NCI-H128 (cell line): ENCODE measurements around the gene RAB33A.

Experiments
- DNase-seq: peaks from one replicate; lab custom pipeline; 2025; ENCODE audit not compliant: unreplicated experiment; lab: John Stamatoyannopoulos, UW

Gene RAB33A

DNA sequence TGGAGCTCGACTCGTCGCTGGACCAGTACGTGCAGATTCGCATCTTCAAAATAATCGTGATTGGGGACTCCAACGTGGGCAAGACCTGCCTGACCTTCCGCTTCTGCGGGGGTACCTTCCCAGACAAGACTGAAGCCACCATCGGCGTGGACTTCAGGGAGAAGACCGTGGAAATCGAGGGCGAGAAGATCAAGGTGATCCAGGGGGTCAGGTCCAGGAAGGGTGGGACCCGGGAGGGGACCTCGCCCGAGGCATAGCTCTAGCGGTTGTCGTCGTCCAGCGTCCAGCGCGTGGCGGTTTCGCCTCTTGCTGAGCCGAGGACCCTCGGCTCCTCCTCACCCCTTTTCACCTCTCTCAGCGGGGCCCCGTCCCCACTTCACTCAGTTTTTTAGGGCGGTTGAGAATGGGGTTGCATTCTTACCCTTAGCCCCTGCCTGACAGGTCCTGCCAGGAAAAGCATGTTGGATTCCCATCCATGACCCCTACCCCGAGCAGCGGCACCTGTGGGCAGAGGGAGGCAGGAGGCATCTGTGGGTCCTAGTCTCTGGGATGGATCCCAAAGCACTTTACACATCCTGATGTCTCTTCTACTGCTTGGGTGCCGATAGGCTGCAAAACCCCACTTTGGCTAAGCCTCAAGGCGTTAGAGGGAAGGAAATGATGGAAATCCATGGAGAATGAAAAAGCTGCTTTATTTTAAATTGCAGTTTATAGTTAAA, 524 bp downstream of the RAB33A start:
- DNase-seq: no peak

DNA sequence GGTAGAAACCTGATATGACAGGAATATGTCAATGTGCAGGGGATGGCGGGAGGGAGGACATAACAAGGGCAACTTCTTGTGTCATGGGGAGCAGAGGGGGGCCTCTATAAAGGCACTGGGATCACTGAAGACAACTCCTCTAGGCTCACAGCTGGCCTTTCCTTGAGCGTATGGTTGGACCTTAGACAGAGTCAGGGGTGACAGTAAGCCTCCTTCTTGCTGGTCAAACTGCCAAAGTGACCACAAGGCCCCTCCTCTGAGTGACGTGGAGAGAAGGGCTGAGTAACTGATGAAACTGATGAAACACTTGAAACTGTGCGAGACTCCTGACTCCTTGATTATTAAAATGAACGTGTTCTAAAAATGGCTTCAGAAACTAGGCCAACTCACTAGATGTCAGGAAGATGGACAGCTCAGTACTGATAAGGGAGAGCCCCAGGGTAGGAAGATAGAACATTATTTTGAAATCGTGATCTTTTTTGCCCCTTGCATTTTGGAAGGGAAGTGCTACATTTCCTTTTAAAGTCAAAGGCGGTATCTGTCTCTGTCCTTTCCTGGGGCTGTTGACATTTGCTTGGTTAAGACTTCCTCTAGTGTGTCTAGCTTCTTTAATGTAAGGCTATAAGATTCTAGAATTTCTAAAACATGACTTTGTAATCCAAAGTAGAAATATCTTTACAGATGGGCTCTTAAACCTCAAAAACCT, 1.6 kb downstream of the RAB33A start:
- no peak for DNase-seq

DNA sequence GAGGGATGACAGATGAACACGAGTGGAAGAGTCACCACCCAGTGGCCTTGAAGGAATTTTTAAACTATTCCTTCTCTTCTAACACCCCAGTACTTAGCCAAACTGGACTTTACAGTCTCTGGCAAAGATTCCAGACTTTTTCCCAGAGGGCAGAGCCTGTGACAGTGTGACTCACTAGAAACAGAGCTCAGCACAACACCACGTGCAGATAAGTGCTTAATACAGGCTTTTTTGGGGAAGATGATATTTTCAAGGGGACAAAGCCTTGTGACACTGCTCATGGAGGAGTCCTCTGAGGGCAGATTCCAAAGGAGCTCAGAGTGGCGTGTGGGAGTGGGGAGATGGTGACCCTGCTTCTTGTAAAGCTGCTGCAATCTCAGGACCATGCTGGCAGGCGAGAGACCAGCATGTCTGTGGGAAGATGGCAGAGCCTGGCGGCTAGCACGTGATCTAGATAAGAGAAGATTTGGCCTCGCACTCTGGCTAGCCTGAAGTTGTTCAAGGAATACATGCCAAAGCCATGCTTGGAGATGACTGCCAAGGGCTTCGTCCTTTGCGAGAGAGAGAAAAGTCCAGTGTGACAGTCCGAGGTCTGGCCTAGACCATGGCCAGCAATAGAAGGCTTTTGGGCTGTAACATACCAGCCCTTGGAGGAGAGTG, 2.4 kb downstream of the RAB33A start:
- DNase-seq: no peak

DNA sequence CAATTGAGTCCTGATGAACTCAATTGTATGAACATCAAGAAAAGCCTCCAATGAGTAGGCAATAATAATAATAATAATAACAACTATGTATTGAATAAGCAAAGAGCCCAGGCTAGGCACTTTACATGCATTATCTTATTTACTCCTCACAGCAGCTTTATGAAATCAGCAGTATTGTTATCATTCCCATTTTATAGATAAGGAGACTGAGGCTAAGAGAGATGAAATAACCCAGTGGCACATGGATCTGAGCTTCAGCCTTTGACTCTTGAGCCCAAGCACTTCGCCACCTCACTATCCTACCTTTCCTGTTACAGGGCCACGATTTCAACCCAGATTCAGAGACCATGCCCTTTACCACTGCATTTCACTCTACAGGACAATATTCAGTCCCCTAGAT, 3.2 kb downstream of the RAB33A start:
- DNase-seq: no peak

DNA sequence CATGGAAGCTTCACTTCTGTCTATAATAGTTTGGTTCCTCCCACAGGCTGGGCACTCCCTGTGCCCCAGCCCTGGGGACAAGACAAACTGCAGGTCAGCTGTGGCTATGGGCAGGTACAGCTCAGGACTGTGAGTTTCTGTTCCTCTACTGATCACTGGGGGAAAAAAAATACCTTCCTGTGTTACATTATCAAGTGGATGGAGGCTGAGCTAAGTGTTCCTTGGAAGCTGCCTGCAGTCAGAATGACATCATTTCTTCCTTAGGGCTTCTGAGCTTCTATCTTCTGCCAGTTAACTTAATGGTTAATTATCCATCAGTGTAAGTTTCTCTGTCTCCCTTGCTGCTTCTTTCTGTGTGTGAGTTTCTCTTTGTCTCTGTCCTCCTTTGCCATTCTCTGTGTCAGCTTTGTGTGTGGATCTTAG, 4.6 kb downstream of the RAB33A start:
- DNase-seq: no peak

DNA sequence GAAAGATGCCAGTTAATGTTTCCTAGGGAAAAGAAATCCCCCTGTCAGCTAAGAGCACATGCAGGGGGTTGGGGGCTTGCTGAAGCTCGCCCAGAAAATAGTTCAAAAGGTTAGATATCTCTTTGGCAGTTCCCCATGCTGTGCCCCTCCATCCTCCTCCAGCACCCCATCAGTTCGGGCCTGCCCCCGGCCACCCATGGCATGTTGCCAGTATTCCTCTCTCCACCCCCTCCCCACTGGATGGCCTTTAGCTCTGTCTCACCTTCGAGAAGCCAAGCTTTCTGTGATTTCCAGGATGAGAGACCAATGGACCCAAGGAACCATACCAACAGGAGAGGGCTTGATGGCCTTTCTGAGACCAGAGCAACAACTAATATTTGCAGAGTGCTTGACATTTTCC, 5.2 kb downstream of the RAB33A start:
- DNase-seq: no peak

DNA sequence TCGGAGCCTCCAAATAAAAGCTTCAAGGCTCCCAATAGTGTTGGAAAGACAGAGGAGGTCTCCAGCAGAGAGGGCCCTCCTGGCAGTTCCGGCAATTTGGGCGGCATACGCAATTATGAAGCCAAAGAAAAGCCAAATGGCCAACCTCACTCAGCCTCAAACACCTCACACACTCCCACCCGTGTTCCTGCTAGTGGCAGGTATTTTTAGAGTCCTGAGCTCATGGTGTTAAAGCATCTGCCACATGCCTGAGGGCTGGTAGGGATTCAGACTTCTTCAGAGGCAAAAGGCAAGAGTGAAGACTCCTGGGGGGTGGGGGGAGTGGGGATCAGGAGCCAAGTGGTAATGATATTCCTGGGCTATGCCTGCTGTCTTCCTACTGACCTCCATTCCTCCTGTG, 7.4 kb downstream of the RAB33A start:
- no peak for DNase-seq

DNA sequence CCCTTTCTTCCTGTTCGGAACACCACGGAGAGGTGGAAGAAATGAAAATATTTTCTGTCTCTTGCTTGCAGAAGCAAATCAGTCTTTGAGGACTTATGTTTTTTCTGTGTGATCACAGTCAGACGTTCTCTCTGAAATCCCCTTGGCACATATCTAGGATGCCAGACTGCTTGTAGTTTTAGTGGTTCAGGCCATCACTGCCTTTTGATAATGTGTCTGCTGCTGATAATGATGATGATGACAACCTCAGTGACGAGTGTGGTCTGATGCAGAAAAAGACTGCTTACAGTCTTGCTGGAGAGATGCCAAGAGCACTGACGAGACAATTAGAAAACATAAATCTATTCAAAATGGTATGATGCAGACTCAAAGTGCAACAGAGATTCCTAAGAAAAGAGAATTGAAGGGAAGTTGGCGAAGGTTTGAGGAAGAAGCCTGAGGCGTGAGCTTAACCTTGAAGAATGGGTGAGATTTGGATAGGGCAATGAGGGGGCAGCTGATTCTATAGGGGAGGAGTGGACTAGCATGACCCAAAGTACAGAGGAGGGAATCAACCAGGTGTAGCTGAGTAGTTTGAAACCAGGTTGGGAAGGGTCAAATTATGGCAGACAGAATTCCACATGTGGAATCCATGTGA, 7.9 kb downstream of the RAB33A start:
- DNase-seq: no peak

DNA sequence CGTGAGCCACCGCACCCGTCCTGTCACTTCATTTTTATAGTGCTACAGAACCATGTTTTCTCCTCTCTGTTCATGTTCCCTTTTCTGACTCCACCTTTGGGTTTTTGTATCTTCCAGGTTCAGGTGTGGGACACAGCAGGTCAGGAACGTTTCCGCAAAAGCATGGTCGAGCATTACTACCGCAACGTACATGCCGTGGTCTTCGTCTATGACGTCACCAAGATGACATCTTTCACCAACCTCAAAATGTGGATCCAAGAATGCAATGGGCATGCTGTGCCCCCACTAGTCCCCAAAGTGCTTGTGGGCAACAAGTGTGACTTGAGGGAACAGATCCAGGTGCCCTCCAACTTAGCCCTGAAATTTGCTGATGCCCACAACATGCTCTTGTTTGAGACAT, 12.4 kb downstream of the RAB33A start:
- no peak for DNase-seq

DNA sequence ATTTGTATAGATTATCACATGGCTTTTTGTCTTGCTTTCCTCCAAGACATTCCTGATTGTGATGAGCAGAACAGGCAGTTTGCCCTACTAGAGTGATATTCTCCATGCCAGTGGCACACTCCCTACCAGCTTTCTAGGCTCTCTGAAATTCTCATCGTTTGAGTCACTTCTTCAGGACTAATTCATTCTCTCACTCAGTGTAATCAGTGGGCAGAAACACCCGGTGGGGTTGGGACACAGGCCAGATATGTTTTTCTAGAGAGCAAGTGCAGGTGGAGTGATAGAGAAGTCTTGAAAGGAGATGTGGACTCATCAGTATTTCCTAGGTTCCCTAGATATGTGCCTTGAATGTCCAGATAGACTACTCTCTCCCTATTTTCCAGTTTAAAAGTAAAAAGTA, 13.1 kb downstream of the RAB33A start:
- no peak for DNase-seq

DNA sequence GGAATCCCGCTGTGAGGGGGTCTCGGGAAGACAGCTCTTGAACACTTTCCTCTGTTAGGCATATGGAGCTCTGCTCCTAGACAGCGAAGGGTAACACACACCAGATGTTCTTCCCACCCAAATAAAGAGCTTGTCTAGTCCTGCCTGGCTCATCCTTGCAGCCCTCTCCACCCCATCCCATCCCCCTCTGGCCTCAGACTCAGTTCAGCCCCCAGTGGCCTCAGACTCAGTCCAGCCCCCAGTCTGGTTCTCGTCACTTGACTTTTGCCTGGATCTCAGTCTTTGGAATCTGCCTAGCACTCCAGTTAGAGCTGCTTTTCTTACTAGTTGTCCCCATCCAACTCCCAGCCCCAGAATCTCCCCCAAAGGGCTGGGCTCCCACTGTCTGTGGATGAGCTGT, 14.9 kb downstream of the RAB33A start:
- DNase-seq: no peak

DNA sequence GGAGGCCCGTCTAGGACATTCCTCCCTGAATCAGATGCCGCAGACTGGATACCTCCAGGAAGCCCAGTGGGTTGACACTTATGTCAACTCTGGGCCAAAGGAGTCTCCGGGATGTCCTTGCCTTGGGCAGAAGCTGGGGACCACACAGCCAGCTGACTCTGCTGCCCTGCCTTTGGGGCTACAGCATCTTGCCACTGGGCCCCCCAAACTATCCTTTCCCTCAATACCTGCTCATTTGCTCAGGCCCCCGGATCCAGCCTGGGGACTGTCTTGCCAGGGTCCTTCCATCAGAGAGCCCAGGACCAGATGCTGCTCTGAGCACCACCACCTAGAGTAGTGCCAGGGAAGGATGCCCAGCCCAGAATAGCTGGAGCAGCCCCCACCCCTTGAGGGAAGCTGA, 19.0 kb downstream of the RAB33A start:
- DNase-seq: no peak

DNA sequence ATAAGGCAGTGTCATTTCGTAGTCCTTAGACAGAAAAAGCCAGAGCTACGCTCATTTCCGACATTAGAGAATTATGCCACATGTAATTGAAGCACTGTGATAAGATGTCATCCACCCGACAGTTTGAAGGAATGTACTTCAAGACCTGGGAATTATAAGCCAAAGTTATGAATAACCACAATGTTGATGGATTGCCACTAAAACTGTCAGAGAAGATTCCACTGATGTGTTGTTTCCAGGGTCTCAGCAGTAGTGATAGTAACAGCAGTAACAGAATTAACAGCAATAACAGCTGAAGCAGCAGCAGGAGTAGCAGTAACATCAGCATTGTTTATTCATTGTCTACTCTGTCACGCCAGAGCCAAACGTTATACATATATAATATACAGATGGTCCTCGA, 24.7 kb downstream of the RAB33A start:
- DNase-seq: no peak

DNA sequence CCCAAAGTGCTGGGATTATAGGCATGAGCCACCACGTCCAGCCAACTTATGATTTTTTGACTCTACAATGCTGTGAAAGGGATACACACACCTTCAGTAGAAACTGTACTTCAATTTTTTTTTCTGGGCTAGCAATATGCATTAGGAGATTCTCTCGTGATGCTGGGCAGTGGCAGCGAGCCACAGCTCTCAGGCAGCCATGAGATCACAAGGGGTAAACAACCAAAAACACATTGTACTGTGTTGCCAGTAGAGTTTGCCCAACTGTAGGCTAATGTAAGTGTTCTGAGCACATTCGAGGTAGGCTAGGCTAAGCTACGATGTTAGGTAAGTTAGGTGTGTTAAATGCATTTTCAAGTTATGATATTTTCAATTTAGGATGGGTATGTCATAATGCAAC, 25.7 kb downstream of the RAB33A start:
- DNase-seq: no peak

DNA sequence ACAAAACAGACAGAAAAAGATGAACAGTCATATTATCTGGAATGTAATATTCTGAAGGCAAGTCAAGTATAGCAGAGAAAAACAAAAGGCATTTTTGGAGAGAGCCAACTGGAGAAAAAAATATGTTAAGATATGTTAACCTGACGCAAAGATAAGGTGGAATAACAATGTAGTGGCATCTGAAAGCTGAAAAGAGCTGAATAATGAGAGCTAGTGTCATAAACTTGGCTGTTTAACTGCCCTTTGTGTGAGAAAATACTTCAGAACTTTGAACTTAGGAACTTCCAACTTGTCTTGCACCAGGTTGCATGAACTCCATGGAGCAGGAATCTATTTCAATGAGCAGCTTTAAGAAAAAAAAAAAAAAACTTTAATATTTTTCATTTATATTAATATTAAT, 32.9 kb downstream of the RAB33A start:
- no peak for DNase-seq

DNA sequence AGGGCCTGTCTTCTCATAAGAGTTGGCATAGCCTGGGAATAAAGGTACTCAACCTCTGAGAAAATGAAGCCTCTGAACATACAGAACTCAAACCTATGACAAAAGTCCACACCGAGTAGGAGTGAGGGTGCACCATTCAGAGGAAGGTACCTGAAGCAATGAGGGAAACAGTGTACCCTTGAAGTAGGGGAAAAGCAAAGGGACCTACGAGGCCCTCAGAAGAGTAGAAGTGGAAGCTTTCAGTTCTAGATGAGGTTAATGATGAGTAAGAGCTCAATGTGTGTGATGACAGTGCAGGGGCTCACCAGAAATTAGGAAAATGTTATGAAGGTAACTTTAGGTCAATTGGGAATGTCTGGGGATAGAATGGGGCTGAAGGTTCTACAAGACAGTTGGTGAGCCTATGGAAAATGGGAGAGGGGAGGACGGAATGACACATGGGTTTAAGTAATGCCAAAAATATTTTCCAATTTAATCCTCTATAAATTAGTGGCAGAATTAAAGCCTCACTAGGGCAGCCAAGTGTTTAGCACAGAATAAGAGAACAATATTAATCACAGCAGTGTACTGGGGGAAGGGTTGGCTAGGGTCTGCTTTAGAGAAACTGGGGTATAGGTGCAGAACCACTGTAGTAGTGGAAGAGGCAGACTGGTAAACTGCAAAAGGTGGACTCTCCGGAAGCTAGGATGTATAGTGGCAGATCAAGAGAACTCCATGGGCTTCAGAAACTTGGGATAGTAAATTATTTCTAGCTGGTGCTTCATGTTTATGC, 39.8 kb downstream of the RAB33A start:
- DNase-seq: no peak

DNA sequence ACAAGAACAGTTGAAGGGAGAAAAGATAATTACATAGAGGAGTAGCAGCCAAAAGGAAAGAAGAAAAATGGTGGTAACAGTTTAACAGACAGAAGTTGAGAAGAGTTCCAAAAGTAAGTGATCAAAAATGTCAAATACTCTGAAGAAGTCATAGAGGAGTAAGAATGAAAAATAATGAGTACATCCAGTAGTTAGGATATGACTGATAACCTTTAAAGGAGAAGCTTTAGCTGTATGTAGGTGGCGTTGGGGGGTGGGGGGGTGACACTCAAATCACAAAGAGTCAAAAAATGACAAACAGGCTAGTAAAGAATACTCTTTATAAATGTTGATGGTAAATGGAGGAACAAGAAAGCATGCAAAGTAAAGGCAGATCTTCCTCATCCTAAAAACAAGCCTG, 40.6 kb downstream of the RAB33A start:
- no peak for DNase-seq

DNA sequence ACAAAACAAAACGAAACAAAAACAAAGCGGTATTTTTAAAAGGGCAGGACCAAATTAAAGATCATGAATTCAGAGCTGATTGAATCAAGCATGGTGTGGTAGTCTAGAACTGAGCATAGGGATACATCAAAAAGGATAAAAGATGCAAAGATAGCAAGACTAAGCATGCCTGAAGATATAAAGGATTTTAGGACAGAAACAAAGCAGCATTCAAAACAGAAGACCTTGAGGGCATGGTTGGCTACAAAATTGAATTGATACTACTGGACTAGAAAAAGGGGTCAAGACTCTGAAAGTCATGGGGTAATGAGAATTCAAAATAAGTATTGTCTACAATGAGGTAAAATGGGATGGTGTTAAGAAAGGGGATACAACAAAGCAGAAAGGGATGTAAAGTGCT, 41.6 kb downstream of the RAB33A start:
- DNase-seq: no peak

DNA sequence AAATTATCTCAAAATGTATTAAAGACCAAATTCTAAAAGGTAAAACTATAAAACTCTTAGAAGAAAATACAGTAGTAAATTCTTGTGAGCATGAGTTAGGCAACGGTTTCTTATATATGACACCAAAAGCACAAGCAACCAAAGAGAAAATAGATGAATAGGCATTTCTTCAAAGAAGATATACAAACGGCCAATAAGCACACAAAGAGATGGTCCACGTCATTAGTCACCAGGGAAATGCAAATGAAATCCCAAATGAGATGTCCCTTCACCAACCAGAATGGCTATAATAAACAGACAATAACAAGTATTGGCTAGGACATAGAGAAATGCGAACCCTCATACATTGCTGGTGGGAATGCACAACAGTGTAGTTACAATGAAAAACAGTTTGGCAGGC, 44.6 kb downstream of the RAB33A start:
- DNase-seq: no peak

DNA sequence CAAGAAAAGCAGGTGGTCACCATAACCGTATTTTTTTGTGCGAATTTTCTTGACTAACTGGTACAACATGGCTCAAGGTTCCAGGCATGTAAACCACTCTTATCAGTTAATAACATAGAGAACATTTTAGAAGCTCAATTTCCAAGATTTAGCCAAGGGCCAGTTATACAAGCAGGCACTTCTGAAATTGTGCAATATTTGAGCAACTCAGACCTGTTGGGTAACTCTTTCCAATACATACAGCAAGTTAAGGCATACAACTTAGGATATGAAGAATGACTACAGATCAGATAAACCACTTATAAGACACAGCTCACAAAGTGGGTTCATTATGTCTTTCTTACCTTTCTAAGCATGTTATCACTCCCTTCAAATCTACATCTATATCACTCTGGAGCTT, 53.0 kb downstream of the RAB33A start:
- no peak for DNase-seq

DNA sequence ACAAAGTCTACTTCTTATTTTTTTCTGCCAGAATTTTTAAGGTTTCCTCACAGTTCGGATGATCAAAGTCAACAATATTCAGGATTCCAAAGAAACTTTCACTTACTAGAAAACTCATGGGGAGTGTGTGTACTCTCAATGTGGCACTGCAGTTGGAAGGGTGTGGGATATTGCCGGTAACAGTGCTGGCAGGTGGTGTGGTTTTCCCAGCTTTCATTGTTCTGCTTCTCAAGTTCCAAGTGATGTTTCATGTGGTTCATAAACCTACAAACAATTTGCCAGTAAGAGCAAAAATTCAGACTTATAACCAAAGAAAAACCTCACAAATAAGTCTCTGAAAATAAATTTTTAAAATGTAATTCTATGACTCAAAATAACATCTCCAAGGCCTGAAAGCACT, 57.1 kb downstream of the RAB33A start:
- DNase-seq: no peak
